Mesenchymal stem cell (in vitro differentiated cells and primary cell): ENCODE results near the gene HOXD13.

Source experiments
- DNase-seq: peaks from one replicate; pipeline ENCODE4 v3.0.0-alpha.2; 2013
- H2AFZ ChIP-seq: one replicate; pipeline ENCODE4 v1.6.1; 2013; ENCODE audit warnings: low read depth, mild to moderate bottlenecking, control low read depth, inconsistent platforms, low read length, moderate library complexity
- H2AK5ac ChIP-seq: 2 replicates; pipeline ENCODE4 v1.6.1; 2013; ENCODE audit warnings: low read length, moderate library complexity, mild to moderate bottlenecking, inconsistent platforms; ENCODE audit not compliant: severe bottlenecking
- H2BK120ac ChIP-seq: one replicate; pipeline ENCODE4 v1.6.1; 2013; ENCODE audit warnings: low read depth, mild to moderate bottlenecking, inconsistent platforms, low read length, moderate library complexity
- H2BK12ac ChIP-seq, 2 experiments: one replicate each; pipeline ENCODE4 v1.6.1; 2013; ENCODE audit warnings: inconsistent platforms in 2 of 2, low read length in 2 of 2, mild to moderate bottlenecking in 2 of 2, moderate library complexity in 2 of 2, control low read depth in 1 of 2
- H2BK15ac ChIP-seq: one replicate; pipeline ENCODE4 v1.6.1; 2013; ENCODE audit warnings: mild to moderate bottlenecking, low read depth, inconsistent platforms; ENCODE audit not compliant: poor library complexity, severe bottlenecking
- H2BK5ac ChIP-seq: 2 replicates; pipeline ENCODE4 v1.6.1; 2013; ENCODE audit warnings: low read depth, mild to moderate bottlenecking, low read length, control low read depth, inconsistent platforms; ENCODE audit not compliant: poor library complexity, severe bottlenecking
- H3K14ac ChIP-seq, 2 experiments: one replicate each; pipeline ENCODE4 v1.6.1; 2013; ENCODE audit warnings: inconsistent platforms in 2 of 2, low read length in 2 of 2, control low read depth in 1 of 2, mild to moderate bottlenecking in 1 of 2, moderate library complexity in 1 of 2
- H3K18ac ChIP-seq, 2 experiments: one replicate each; pipeline ENCODE4 v1.6.1; 2013; ENCODE audit warnings: inconsistent platforms in 2 of 2, low read length in 2 of 2, control low read depth in 1 of 2, low read depth in 1 of 2, mild to moderate bottlenecking in 1 of 2
- H3K23ac ChIP-seq, 2 experiments: one replicate each; pipeline ENCODE4 v1.6.1; 2013; ENCODE audit warnings: inconsistent platforms in 2 of 2, low read length in 2 of 2, mild to moderate bottlenecking in 2 of 2, moderate library complexity in 2 of 2, control low read depth in 1 of 2
- H3K27ac ChIP-seq: 2 replicates; pipeline ENCODE4 v1.5.1; 2013; ENCODE audit warnings: mild to moderate bottlenecking, moderate library complexity, low read length, control low read depth, inconsistent platforms; ENCODE audit not compliant: poor library complexity, severe bottlenecking
- H3K27me3 ChIP-seq, 2 experiments: 2 replicates each; pipeline versions ENCODE4 v1.6.1 to v1.7.0; 2013; ENCODE audit warnings: low read length in 2 of 2, mild to moderate bottlenecking in 2 of 2, moderate library complexity in 2 of 2, control low read depth in 1 of 2, inconsistent platforms in 1 of 2; ENCODE audit not compliant: control insufficient read depth in 1 of 2, insufficient read depth in 1 of 2
- H3K36me3 ChIP-seq, 2 experiments: 2 replicates each; pipeline versions ENCODE4 v1.6.1 to v1.7.0; 2013; ENCODE audit warnings: low read length in 2 of 2, control low read depth in 1 of 2, inconsistent platforms in 1 of 2, low read depth in 1 of 2, mild to moderate bottlenecking in 1 of 2; ENCODE audit not compliant: insufficient read depth in 2 of 2, control insufficient read depth in 1 of 2
- H3K4ac ChIP-seq, 2 experiments: one replicate each; pipeline ENCODE4 v1.6.1; 2013; ENCODE audit warnings: inconsistent platforms in 2 of 2, low read length in 2 of 2, mild to moderate bottlenecking in 2 of 2, moderate library complexity in 2 of 2, control low read depth in 1 of 2, low read depth in 1 of 2
- H3K4me1 ChIP-seq: 2 replicates; pipeline ENCODE4 v1.6.1; 2013; ENCODE audit warnings: low read depth, low read length, control low read depth; ENCODE audit not compliant: control insufficient read depth, insufficient read depth
- H3K4me2 ChIP-seq: 2 replicates; pipeline ENCODE4 v1.6.1; 2013; ENCODE audit warnings: low read length, mild to moderate bottlenecking, inconsistent platforms; ENCODE audit not compliant: poor library complexity, severe bottlenecking
- H3K4me3 ChIP-seq, 2 experiments: 2 replicates each; pipeline versions ENCODE4 v1.5.1 to v1.7.0; 2013; ENCODE audit warnings: low read length in 2 of 2, mild to moderate bottlenecking in 2 of 2, control low read depth in 1 of 2, low read depth in 1 of 2; ENCODE audit not compliant: insufficient read depth in 1 of 2
- H3K79me1 ChIP-seq: replicated peaks from 2 replicates; pipeline ENCODE4 v1.6.1; 2013; ENCODE audit warnings: mild to moderate bottlenecking, control low read depth, low read length, inconsistent platforms; ENCODE audit not compliant: poor library complexity, severe bottlenecking
- H3K9ac ChIP-seq: 2 replicates; pipeline ENCODE4 v1.7.0; 2013; ENCODE audit warnings: mild to moderate bottlenecking, low read length, moderate library complexity
- H3K9me3 ChIP-seq: 2 replicates; pipeline ENCODE4 v1.7.0; 2013; ENCODE audit warnings: mild to moderate bottlenecking, low read length; ENCODE audit not compliant: control insufficient read depth
- H4K8ac ChIP-seq: one replicate; pipeline ENCODE4 v1.6.1; 2013; ENCODE audit warnings: inconsistent platforms, mild to moderate bottlenecking, low read length, moderate library complexity
- H4K91ac ChIP-seq: one replicate; pipeline ENCODE4 v1.6.1; 2013; ENCODE audit warnings: mild to moderate bottlenecking, low read length, inconsistent platforms
- WGBS: methylation state at CpG from one replicate; pipeline ENCODE4 v1.1.7; 2013; ENCODE audit warnings: mixed read lengths; 5-methylcytosine and 5-hydroxymethylcytosine counted together

The HOXD13 gene

DNA sequence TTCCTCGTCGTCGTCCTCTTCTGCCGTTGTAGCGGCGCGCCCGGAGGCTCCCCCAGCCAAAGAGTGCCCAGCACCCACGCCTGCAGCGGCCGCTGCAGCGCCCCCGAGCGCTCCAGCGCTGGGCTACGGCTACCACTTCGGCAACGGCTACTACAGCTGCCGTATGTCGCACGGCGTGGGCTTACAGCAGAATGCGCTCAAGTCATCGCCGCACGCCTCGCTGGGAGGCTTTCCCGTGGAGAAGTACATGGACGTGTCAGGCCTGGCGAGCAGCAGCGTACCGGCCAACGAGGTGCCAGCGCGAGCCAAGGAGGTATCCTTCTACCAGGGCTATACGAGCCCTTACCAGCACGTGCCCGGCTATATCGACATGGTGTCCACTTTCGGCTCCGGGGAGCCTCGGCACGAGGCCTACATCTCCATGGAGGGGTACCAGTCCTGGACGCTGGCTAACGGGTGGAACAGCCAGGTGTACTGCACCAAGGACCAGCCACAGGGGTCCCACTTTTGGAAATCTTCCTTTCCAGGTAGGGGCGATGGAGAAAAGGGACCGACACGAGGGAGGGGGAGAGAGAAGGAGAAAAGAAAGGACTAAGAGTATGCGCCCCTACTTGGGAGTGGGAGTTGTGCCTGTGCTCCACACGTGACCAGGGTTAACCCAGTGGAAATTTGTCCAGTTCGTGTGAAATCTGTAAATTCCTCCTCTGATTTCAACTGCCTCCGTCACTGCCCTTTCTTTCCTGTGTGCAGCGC, 800 bp downstream of the HOXD13 start:
- Histone ChIP-seq H3K18ac (no peak overlapping the region), H4K8ac (no peak overlapping the region), H3K14ac (no peak overlapping the region), H2BK5ac (no peak overlapping the region), H2BK15ac (no peak overlapping the region), H2BK120ac (no peak overlapping the region), H3K27ac (no peak overlapping the region), H2AFZ (no peak overlapping the region), H3K27me3 (peaks cover 89 to 96% of the 10 kb centered on the region in 2 experiments), H3K79me1 (no peaks in the 10 kb centered on the region), H4K91ac (no peak overlapping the region), H3K4ac (no peak overlapping the region), H3K23ac (peak overlapping the region in 1 of 2 experiments; percentile 60), H2AK5ac (no peak overlapping the region), H3K9ac (no peak overlapping the region), H3K4me2 (peak overlapping the region; percentile 53), H3K36me3 (no peaks in the 10 kb centered on the region), H2BK12ac (no peak overlapping the region), H3K4me1 (peaks cover 12% of the 10 kb centered on the region), H3K9me3 (peaks cover 3% of the 10 kb centered on the region), H3K4me3 (peak overlapping the region; percentile 5 to 68)
- DNase-seq: no peak
- 5% methylated on average over 53 of the region's 53 CpGs for WGBS

DNA sequence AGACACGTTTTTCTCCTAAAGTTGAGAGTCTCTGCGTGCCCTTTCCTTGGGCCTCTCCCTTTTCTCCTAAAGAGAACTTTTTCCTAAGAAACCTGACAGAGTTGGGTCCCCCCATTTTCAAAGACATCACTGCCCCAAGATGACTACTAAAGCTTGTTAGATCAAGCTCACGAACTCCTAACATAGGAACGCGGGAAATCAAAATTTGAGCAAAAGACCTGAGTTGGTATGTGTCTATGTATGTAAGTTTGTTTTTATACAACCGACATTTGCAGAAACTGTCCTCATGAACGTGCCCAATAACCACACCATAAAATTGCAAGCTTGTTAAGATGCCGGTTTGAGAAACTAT, 1.4 kb downstream of the HOXD13 start:
- no peak overlapping the region for H2BK15ac ChIP-seq
- no peak overlapping the region for H4K91ac ChIP-seq
- no peak for DNase-seq
- H3K23ac ChIP-seq: no peak overlapping the region
- H3K27me3 ChIP-seq: peaks cover 89 to 96% of the 10 kb centered on the region in 2 experiments
- H3K4me3 ChIP-seq: no peak overlapping the region
- H3K4ac ChIP-seq: no peak overlapping the region
- no peak overlapping the region for H3K14ac ChIP-seq
- no peak overlapping the region for H3K9ac ChIP-seq
- H2BK5ac ChIP-seq: no peak overlapping the region
- H2BK120ac ChIP-seq: no peak overlapping the region
- no peaks in the 10 kb centered on the region for H3K79me1 ChIP-seq
- no peak overlapping the region for H4K8ac ChIP-seq
- no peak overlapping the region for H3K4me2 ChIP-seq
- peaks cover 11% of the 10 kb centered on the region for H3K4me1 ChIP-seq
- no peak overlapping the region for H2BK12ac ChIP-seq
- no peak overlapping the region for H2AK5ac ChIP-seq
- no peak overlapping the region for H3K18ac ChIP-seq
- peaks cover 3% of the 10 kb centered on the region for H3K9me3 ChIP-seq
- H2AFZ ChIP-seq: no peak overlapping the region
- WGBS: 4% methylated on average over 2 of the region's 8 CpGs
- no peak overlapping the region for H3K27ac ChIP-seq
- no peaks in the 10 kb centered on the region for H3K36me3 ChIP-seq

DNA sequence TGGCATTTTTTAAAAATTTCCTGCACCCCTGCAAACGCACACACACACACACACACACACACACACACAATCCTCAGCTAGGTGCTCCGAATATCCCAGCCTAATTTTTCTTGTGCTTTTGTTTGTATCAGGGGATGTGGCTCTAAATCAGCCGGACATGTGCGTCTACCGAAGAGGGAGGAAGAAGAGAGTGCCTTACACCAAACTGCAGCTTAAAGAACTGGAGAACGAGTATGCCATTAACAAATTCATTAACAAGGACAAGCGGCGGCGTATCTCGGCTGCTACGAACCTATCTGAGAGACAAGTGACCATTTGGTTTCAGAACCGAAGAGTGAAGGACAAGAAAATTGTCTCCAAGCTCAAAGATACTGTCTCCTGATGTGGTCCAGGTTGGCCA, 1.8 kb downstream of the HOXD13 start:
- H2BK15ac ChIP-seq: no peak overlapping the region
- 5% methylated on average over 11 of the region's 12 CpGs for WGBS
- no peak overlapping the region for H3K4ac ChIP-seq
- no peaks in the 10 kb centered on the region for H3K36me3 ChIP-seq
- H3K9me3 ChIP-seq: peaks cover 3% of the 10 kb centered on the region
- no peak overlapping the region for H3K27ac ChIP-seq
- no peak overlapping the region for H2BK5ac ChIP-seq
- peaks cover 11% of the 10 kb centered on the region for H3K4me1 ChIP-seq
- no peak overlapping the region for H3K14ac ChIP-seq
- H3K9ac ChIP-seq: no peak overlapping the region
- no peak overlapping the region for H3K23ac ChIP-seq
- no peak overlapping the region for H3K4me3 ChIP-seq
- no peaks in the 10 kb centered on the region for H3K79me1 ChIP-seq
- no peak overlapping the region for H2AFZ ChIP-seq
- H3K4me2 ChIP-seq: no peak overlapping the region
- no peak overlapping the region for H2BK12ac ChIP-seq
- H4K91ac ChIP-seq: no peak overlapping the region
- H4K8ac ChIP-seq: no peak overlapping the region
- H3K27me3 ChIP-seq: peaks cover 89 to 96% of the 10 kb centered on the region in 2 experiments
- no peak overlapping the region for H2BK120ac ChIP-seq
- H2AK5ac ChIP-seq: no peak overlapping the region
- no peak for DNase-seq
- no peak overlapping the region for H3K18ac ChIP-seq

DNA sequence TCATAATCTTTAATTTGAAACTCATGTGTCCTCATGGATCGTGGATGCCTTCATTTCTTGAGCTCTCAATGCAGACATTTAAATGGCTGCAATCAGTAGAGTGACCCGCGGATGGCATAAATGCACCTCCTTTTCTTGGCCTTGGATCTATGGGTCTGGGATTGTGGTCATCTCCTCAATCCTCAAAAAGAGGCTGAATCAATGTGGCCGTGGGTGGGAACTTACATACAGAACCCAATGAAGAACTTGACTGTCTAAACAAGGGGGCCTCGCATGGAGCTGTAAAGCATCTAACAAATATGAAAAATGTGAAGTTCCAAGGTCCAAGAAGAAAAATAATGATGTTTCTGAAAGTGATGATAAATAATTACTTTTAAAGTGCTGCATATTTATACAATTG, 2.9 kb downstream of the HOXD13 start:
- WGBS: 39% methylated on average over 5 of the region's 5 CpGs
- no peak overlapping the region for H3K4me3 ChIP-seq
- no peak overlapping the region for H4K91ac ChIP-seq
- H4K8ac ChIP-seq: no peak overlapping the region
- H2BK12ac ChIP-seq: no peak overlapping the region
- H2BK5ac ChIP-seq: no peak overlapping the region
- H3K9ac ChIP-seq: no peak overlapping the region
- no peak overlapping the region for H3K23ac ChIP-seq
- no peak overlapping the region for H2AK5ac ChIP-seq
- no peak for DNase-seq
- H3K79me1 ChIP-seq: no peaks in the 10 kb centered on the region
- no peak overlapping the region for H3K27ac ChIP-seq
- H2AFZ ChIP-seq: no peak overlapping the region
- no peak overlapping the region for H3K18ac ChIP-seq
- no peak overlapping the region for H3K4me2 ChIP-seq
- no peak overlapping the region for H3K4ac ChIP-seq
- H3K14ac ChIP-seq: no peak overlapping the region
- no peaks in the 10 kb centered on the region for H3K36me3 ChIP-seq
- no peak overlapping the region for H2BK15ac ChIP-seq
- H3K27me3 ChIP-seq: peaks cover 89 to 96% of the 10 kb centered on the region in 2 experiments
- H3K9me3 ChIP-seq: peaks cover 3% of the 10 kb centered on the region
- H2BK120ac ChIP-seq: no peak overlapping the region
- H3K4me1 ChIP-seq: peaks cover 15% of the 10 kb centered on the region
